H1 (cell line): ENCODE measurements around the gene ICA1. TPM values are rescaled to one million over a fixed set of nuclear protein-coding genes. Genes with fewer than 3 reads are reported as not detected.
A peak's percentile ranks its signal among the peaks of the same experiment; 100 is the strongest.

ENCODE experiments used
- CTCF ChIA-PET: fragments of 300-600 bp; sonication (Branson Sonifier 250); formaldehyde crosslinking; loops from one replicate; lab custom pipeline; 2021; ENCODE audit not compliant: partially characterized antibody; lab: Charles Lee
- POLR2A ChIA-PET: fragments of 300-600 bp; sonication (Branson Sonifier 250); formaldehyde crosslinking; loops from one replicate; lab custom pipeline; 2021; ENCODE audit warnings: inconsistent platforms; ENCODE audit not compliant: partially characterized antibody; lab: Charles Lee
- DNase-seq, 2 experiments: peaks; one replicate each; pipeline versions ENCODE4 v3.0.0 to v3.0.0-alpha.2; 2010 to 2022; ENCODE audit warnings: low spot score in 2 of 2, low read depth in 1 of 2, mixed read lengths in 1 of 2
- FAIRE-seq: peaks from 2 replicates; lab custom pipeline; 2011; peaks lifted over from hg19 to GRCh38; lab: Jason Lieb, UNC
- H2AFZ ChIP-seq: 2 replicates; pipeline ENCODE4 v1.8.1; 2012; ENCODE audit warnings: low read length, inconsistent platforms
- H2AK5ac ChIP-seq: 2 replicates; pipeline ENCODE4 v1.6.1; 2013; ENCODE audit warnings: low read depth, low read length
- H2BK120ac ChIP-seq: replicated peaks from 2 replicates; pipeline ENCODE3; 2013; ENCODE audit warnings: low read depth, low read length, inconsistent platforms
- H2BK12ac ChIP-seq: 2 replicates; pipeline ENCODE4 v1.6.1; 2013; ENCODE audit warnings: low read depth, low read length
- H2BK15ac ChIP-seq: 2 replicates; pipeline ENCODE4 v1.6.1; 2013; ENCODE audit warnings: low read length
- H2BK20ac ChIP-seq: 2 replicates; pipeline ENCODE4 v1.6.1; 2013; ENCODE audit warnings: low read length
- H2BK5ac ChIP-seq: 2 replicates; pipeline ENCODE4 v1.6.1; 2013; ENCODE audit warnings: low read depth, low read length
- H3K14ac ChIP-seq: 2 replicates; pipeline ENCODE4 v1.6.1; 2013; ENCODE audit warnings: inconsistent platforms; ENCODE audit not compliant: insufficient read length
- H3K18ac ChIP-seq: 2 replicates; pipeline ENCODE4 v1.6.1; 2013; ENCODE audit warnings: low read length; ENCODE audit errors: extremely low read depth
- H3K23ac ChIP-seq: 2 replicates; pipeline ENCODE4 v1.6.1; 2013; ENCODE audit warnings: inconsistent platforms; ENCODE audit not compliant: insufficient read length
- H3K23me2 ChIP-seq: 2 replicates; pipeline ENCODE4 v1.6.1; 2013; ENCODE audit warnings: low read depth, low read length
- H3K27ac ChIP-seq: 2 replicates; pipeline ENCODE4 v1.6.1; 2011; ENCODE audit warnings: low read depth, low read length, inconsistent platforms
- H3K27me3 ChIP-seq, 4 experiments: replicated peaks in 1 of 4; 1 replicate in 1 of 4; 2 replicates in 3 of 4; pipeline versions ENCODE4 v1.6.1 to v1.8.1; 2011 to 2013; ENCODE audit warnings: low read length in 3 of 4, mild to moderate bottlenecking in 3 of 4, inconsistent platforms in 2 of 4, mixed read lengths in 2 of 4, moderate library complexity in 1 of 4; ENCODE audit not compliant: control insufficient read depth in 3 of 4, insufficient read depth in 3 of 4; ENCODE audit errors: extremely low read depth in 1 of 4
- H3K36me3 ChIP-seq, 4 experiments: 2 replicates each; pipeline versions ENCODE4 v1.6.1 to v1.8.1; 2011 to 2013; ENCODE audit warnings: mild to moderate bottlenecking in 4 of 4, low read length in 3 of 4, moderate library complexity in 2 of 4, control low read depth in 1 of 4, inconsistent platforms in 1 of 4; ENCODE audit not compliant: insufficient read depth in 4 of 4, control insufficient read depth in 2 of 4
- H3K4ac ChIP-seq: replicated peaks from 2 replicates; pipeline ENCODE3; 2013; ENCODE audit warnings: low read length, low read depth, mixed read lengths, inconsistent platforms; ENCODE audit not compliant: insufficient read length
- H3K4me1 ChIP-seq, 4 experiments: replicated peaks in 1 of 4; 1 replicate in 1 of 4; 2 replicates in 3 of 4; pipeline versions ENCODE4 v1.6.1 to v1.8.1; 2011 to 2013; ENCODE audit warnings: low read length in 3 of 4, inconsistent platforms in 2 of 4, mixed read lengths in 1 of 4; ENCODE audit not compliant: insufficient read depth in 4 of 4, control insufficient read depth in 3 of 4
- H3K4me2 ChIP-seq, 2 experiments: 2 replicates each; pipeline versions ENCODE4 v1.6.1 to v1.8.1; 2011 to 2013; ENCODE audit warnings: low read depth in 2 of 2, low read length in 2 of 2, control low read depth in 1 of 2, inconsistent platforms in 1 of 2, mild to moderate bottlenecking in 1 of 2; ENCODE audit not compliant: insufficient read depth in 1 of 2
- H3K4me3 ChIP-seq, 4 experiments: fragments of 200-600, 300-600 bp in 1 of 4; sonication (generic), shearing (Covaris generic), sonication (Bioruptor Twin) in 1 of 4; 2 replicates each; pipeline versions ENCODE4 v1.5.1 to v1.8.1; 2011 to 2016; ENCODE audit warnings: low read length in 4 of 4, low read depth in 3 of 4, control low read depth in 2 of 4, inconsistent platforms in 2 of 4, mild to moderate bottlenecking in 2 of 4, mixed read lengths in 1 of 4, moderate library complexity in 1 of 4; ENCODE audit not compliant: insufficient read depth in 2 of 4; ENCODE audit errors: extremely low read depth in 1 of 4
- H3K56ac ChIP-seq: replicated peaks from 2 replicates; pipeline ENCODE3; 2013; ENCODE audit warnings: low read depth, mild to moderate bottlenecking, mixed read lengths, low read length, inconsistent platforms; ENCODE audit not compliant: insufficient read length
- H3K79me1 ChIP-seq: 2 replicates; pipeline ENCODE4 v1.6.1; 2013; ENCODE audit warnings: low read depth, low read length, control low read depth
- H3K79me2 ChIP-seq, 2 experiments: 2 replicates each; pipeline versions ENCODE4 v1.6.1 to v1.8.1; 2012 to 2013; ENCODE audit warnings: low read length in 2 of 2, mild to moderate bottlenecking in 2 of 2, inconsistent platforms in 1 of 2; ENCODE audit not compliant: insufficient read depth in 2 of 2, control insufficient read depth in 1 of 2
- H3K9ac ChIP-seq, 4 experiments: replicated peaks in 1 of 4; 1 replicate in 1 of 4; 2 replicates in 3 of 4; pipeline versions ENCODE4 v1.6.1 to v1.8.1; 2011 to 2013; ENCODE audit warnings: low read depth in 3 of 4, low read length in 3 of 4, control low read depth in 2 of 4, mild to moderate bottlenecking in 2 of 4, moderate library complexity in 2 of 4, inconsistent platforms in 1 of 4; ENCODE audit errors: extremely low read depth in 1 of 4
- H3K9me3 ChIP-seq, 2 experiments: 2 replicates each; pipeline versions ENCODE4 v1.6.1 to v1.8.1; 2012 to 2013; ENCODE audit warnings: mild to moderate bottlenecking in 2 of 2, moderate library complexity in 2 of 2, control low read depth in 1 of 2, inconsistent platforms in 1 of 2, low read depth in 1 of 2, low read length in 1 of 2, mixed read lengths in 1 of 2; ENCODE audit not compliant: insufficient read depth in 2 of 2
- H4K20me1 ChIP-seq, 2 experiments: replicated peaks in 1 of 2; 2 replicates each; pipeline versions ENCODE3 to v1.8.1; 2011 to 2013; ENCODE audit warnings: inconsistent platforms in 2 of 2, low read length in 2 of 2, mild to moderate bottlenecking in 1 of 2; ENCODE audit not compliant: insufficient read depth in 2 of 2, control insufficient read depth in 1 of 2
- H4K5ac ChIP-seq: 2 replicates; pipeline ENCODE4 v1.6.1; 2013; ENCODE audit warnings: low read length, low read depth, mixed read lengths, inconsistent platforms; ENCODE audit not compliant: insufficient read length
- H4K8ac ChIP-seq: 2 replicates; pipeline ENCODE4 v1.8.0; 2013; ENCODE audit warnings: mild to moderate bottlenecking, moderate library complexity, low read length, inconsistent platforms; ENCODE audit not compliant: insufficient read depth; ENCODE audit errors: extremely low read depth
- H4K91ac ChIP-seq: replicated peaks from 2 replicates; pipeline ENCODE3; 2013; ENCODE audit warnings: low read length, mixed read lengths, inconsistent platforms; ENCODE audit not compliant: insufficient read length
- ASH2L ChIP-seq: fragments of 200-600, 300-600 bp; sonication (generic); IDR thresholded peaks from one replicate; pipeline ENCODE4 v1.7.1; 2017; ENCODE audit warnings: low read length
- BACH1 ChIP-seq: IDR thresholded peaks from 2 replicates; pipeline ENCODE4 v1.6.1; 2012; ENCODE audit warnings: low read length, improper control_type of control experiment
- BCL11A ChIP-seq, 2 experiments: IDR thresholded peaks; one replicate each; pipeline ENCODE4 v1.6.1; 2011; ENCODE audit warnings: low read depth in 2 of 2, low read length in 2 of 2, mild to moderate bottlenecking in 2 of 2
- CREB1 ChIP-seq: IDR thresholded peaks from 2 replicates; pipeline ENCODE4 v1.6.1; 2012; ENCODE audit warnings: inconsistent platforms
- E2F6 ChIP-seq: IDR thresholded peaks from 2 replicates; pipeline ENCODE4 v1.6.1; 2012; ENCODE audit warnings: inconsistent platforms
- EGR1 ChIP-seq: IDR thresholded peaks from 2 replicates; pipeline ENCODE4 v1.6.1; 2011; ENCODE audit warnings: low read depth, low read length, borderline replicate concordance
- KDM5A ChIP-seq: fragments of 200-600 bp; IDR thresholded peaks from 2 replicates; pipeline ENCODE4 v1.7.1; 2012; ENCODE audit warnings: mild to moderate bottlenecking, low read length, inconsistent platforms, mixed read lengths
- PHF8 ChIP-seq: fragments of 200-600 bp; sonication (generic); conservative IDR thresholded peaks from 2 replicates; pipeline ENCODE4 v1.7.1; 2012; ENCODE audit warnings: low read depth, mild to moderate bottlenecking, inconsistent platforms, low read length, moderate library complexity
- RBBP5 ChIP-seq: IDR thresholded peaks from 2 replicates; pipeline ENCODE4 v1.7.1; 2012; ENCODE audit warnings: low read depth, mild to moderate bottlenecking, inconsistent platforms, low read length, moderate library complexity, borderline replicate concordance
- TBP ChIP-seq: IDR thresholded peaks from 2 replicates; pipeline ENCODE4 v1.6.1; 2011; ENCODE audit warnings: low read depth, low read length, improper control_type of control experiment
- ZNF274 ChIP-seq: IDR thresholded peaks from 2 replicates; pipeline ENCODE4 v1.7.0; 2012; ENCODE audit warnings: low read length, borderline replicate concordance; ENCODE audit errors: extremely low read depth
- WGBS, 2 experiments: shearing (Covaris generic) in 1 of 2; methylation state at CpG; one replicate each; pipeline versions ENCODE4 v1.1.6 to v1.1.7; 2013 to 2015; ENCODE audit warnings: low lambda C conversion rate in 2 of 2, mixed read lengths in 2 of 2, inconsistent platforms in 1 of 2, low coverage in 1 of 2, missing lambda C conversion rate in 1 of 2; ENCODE audit not compliant: insufficient replicate concordance in 2 of 2, insufficient coverage in 1 of 2, insufficient read length in 1 of 2; ENCODE audit errors: extremely low coverage in 1 of 2, missing lambda C conversion rate in 1 of 2; 5-methylcytosine and 5-hydroxymethylcytosine counted together
- polyA plus RNA-seq, 7 experiments: library from polyadenylated mRNA; depleted of rRNA in 3 of 7; stranded (reverse) in 5 of 7; unstranded in 2 of 7; fragments of >200 nt in 5 of 7; fragments of 200-250 nt in 2 of 7; gene quantifications; 1 replicate in 5 of 7; 2 replicates in 1 of 7; 4 replicates in 1 of 7; pipeline versions ENCODE4 v1.2.1 to v1.2.3, GENCODE V29; 2011 to 2013; ENCODE audit warnings: missing spikeins in 2 of 7, mixed read lengths in 2 of 7
- total RNA-seq: library from RNA; stranded (reverse); fragmentation: NEBNext Ultra II Directional; extraction: Animal tissue kit (Norgen Biotek cat#: 25700); gene quantifications from 2 replicates; pipeline ENCODE4 v1.2.1, GENCODE V29; 2021

Gene ICA1
- total and polyA plus RNA-seq, 2 of the 8 experiments (the other 6 are each of a cell fraction or from before 2014, with no cell fraction given): 14.9 to 37.1 TPM

GRCh38 chr7:8160779-8161345 lies 101.1 kb downstream of the ICA1 start:
- no peak overlapping the region for H3K9ac ChIP-seq
- no peak overlapping the region for H3K4me3 ChIP-seq
- H4K91ac ChIP-seq: no peak overlapping the region
- no peaks in the 10 kb centered on the region for H4K20me1 ChIP-seq
- H3K18ac ChIP-seq: no peak overlapping the region
- H3K4me2 ChIP-seq: 0 out of 4 replicates have a peak overlapping the region, but pooled peaks of 1 of the 2 experiments have one; percentile 10
- H3K4ac ChIP-seq: no peak overlapping the region
- no peaks in the 10 kb centered on the region for H3K27me3 ChIP-seq
- H3K79me1 ChIP-seq: no peaks in the 10 kb centered on the region
- TF ChIP-seq PHF8 (no peak), TBP (no peak), RBBP5 (no peak), E2F6 (no peak), KDM5A (no peak), ZNF274 (no peak), BCL11A (IDR thresholded peaks at IDR 0.05; ENCODE audit: low read depth in 2 of 2, low read length in 2 of 2) (no peak), ASH2L (no peak), BACH1 (no peak), CREB1 (no peak), EGR1 (no peak)
- no peak overlapping the region for H2BK120ac ChIP-seq
- no peak overlapping the region for H3K14ac ChIP-seq
- no peak overlapping the region for H3K27ac ChIP-seq
- H2BK12ac ChIP-seq: no peak overlapping the region
- FAIRE-seq (no peak), DNase-seq (no peak)
- 89% methylated on average over 7 of the region's 7 CpGs; no CpG with 5 or more reads in 1 of the 2 experiments for WGBS, 2 experiments
- H2BK5ac ChIP-seq: no peak overlapping the region
- no peak overlapping the region for H3K23ac ChIP-seq
- no peaks in the 10 kb centered on the region for H3K79me2 ChIP-seq
- no peak overlapping the region for H2BK15ac ChIP-seq
- ChIA-PET CTCF (interaction anchor here (1.6 to 1.9 kb wide), 2 partner anchors 14 to 28 kb away, joined by 5 to 9 read pairs; no protein-coding TSS in a partner anchor), POLR2A (no interaction called here)
- H4K8ac ChIP-seq: no peak overlapping the region
- H3K56ac ChIP-seq: no peak overlapping the region
- no peaks in the 10 kb centered on the region for H3K9me3 ChIP-seq
- no peak overlapping the region for H2AK5ac ChIP-seq
- H3K23me2 ChIP-seq: no peaks in the 10 kb centered on the region
- H2BK20ac ChIP-seq: no peak overlapping the region
- no peak overlapping the region for H2AFZ ChIP-seq
- H4K5ac ChIP-seq: no peak overlapping the region
- H3K36me3 ChIP-seq: no peaks in the 10 kb centered on the region; a peak in 1 of 8 replicates
- H3K4me1 ChIP-seq: peaks cover 0 to 3% (median 0%) of the 10 kb centered on the region in 4 experiments; a peak in 2 of 7 replicates
